Prostate gland (tissue), 2 donors: ENCODE measurements around the gene SEMA6B.

Source experiments
- POLR2A ChIP-seq: fragments of 450-650 bp; IDR thresholded peaks from one replicate; pipeline ENCODE4 v1.6.1; 2016; ENCODE audit warnings: antibody characterized with exemption, mild to moderate bottlenecking
- POLR2AphosphoS5 ChIP-seq: sonication (generic); formaldehyde crosslinking; IDR thresholded peaks from one replicate; pipeline ENCODE4 v1.6.1; 2017; ENCODE audit warnings: antibody characterized with exemption
- TF ChIP-seq, protein P1 (sequence below), 4 experiments: fragments of 200-600 bp in 2 of 4; fragments of 450-650 bp in 2 of 4; sonication (generic) in 2 of 4; IDR thresholded peaks; 1 replicate in 3 of 4; 2 replicates in 1 of 4; pipeline ENCODE4 v1.5.1; 2016 to 2019; ENCODE audit warnings: antibody characterized with exemption in 4 of 4, mild to moderate bottlenecking in 2 of 4, moderate library complexity in 2 of 4

GRCh38 chr19:4588291-4588761, 28.8 kb upstream of the SEMA6B start:
- TF ChIP-seq POLR2AphosphoS5: no peak
- TF ChIP-seq, protein P1, sequence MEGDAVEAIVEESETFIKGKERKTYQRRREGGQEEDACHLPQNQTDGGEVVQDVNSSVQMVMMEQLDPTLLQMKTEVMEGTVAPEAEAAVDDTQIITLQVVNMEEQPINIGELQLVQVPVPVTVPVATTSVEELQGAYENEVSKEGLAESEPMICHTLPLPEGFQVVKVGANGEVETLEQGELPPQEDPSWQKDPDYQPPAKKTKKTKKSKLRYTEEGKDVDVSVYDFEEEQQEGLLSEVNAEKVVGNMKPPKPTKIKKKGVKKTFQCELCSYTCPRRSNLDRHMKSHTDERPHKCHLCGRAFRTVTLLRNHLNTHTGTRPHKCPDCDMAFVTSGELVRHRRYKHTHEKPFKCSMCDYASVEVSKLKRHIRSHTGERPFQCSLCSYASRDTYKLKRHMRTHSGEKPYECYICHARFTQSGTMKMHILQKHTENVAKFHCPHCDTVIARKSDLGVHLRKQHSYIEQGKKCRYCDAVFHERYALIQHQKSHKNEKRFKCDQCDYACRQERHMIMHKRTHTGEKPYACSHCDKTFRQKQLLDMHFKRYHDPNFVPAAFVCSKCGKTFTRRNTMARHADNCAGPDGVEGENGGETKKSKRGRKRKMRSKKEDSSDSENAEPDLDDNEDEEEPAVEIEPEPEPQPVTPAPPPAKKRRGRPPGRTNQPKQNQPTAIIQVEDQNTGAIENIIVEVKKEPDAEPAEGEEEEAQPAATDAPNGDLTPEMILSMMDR (IDR thresholded peaks at IDR 0.05): no peak
- TF ChIP-seq POLR2A: no peak
